Suprapubic skin (tissue), 4 donors: ENCODE data around the gene GPATCH3.

Experiments
- CTCF ChIP-seq, 2 donors: fragments of 200-600 bp in 1 of 2; fragments of 450-650 bp in 1 of 2; sonication (generic) in 1 of 2; IDR thresholded peaks; one replicate each; pipeline ENCODE4 v1.5.1; 2016 to 2019; ENCODE audit warnings: antibody characterized with exemption in 2 of 2, mild to moderate bottlenecking in 1 of 2, moderate library complexity in 1 of 2
- POLR2A ChIP-seq, 2 donors: fragments of 450-650 bp; IDR thresholded peaks; one replicate each; pipeline ENCODE4 v1.6.1; 2017; ENCODE audit warnings: antibody characterized with exemption in 2 of 2, mild to moderate bottlenecking in 2 of 2, moderate library complexity in 2 of 2
- POLR2AphosphoS5 ChIP-seq, 3 donors: sonication (generic); formaldehyde crosslinking; IDR thresholded peaks; one replicate each; pipeline ENCODE4 v1.6.1; 2017; ENCODE audit warnings: antibody characterized with exemption in 3 of 3

DNA sequence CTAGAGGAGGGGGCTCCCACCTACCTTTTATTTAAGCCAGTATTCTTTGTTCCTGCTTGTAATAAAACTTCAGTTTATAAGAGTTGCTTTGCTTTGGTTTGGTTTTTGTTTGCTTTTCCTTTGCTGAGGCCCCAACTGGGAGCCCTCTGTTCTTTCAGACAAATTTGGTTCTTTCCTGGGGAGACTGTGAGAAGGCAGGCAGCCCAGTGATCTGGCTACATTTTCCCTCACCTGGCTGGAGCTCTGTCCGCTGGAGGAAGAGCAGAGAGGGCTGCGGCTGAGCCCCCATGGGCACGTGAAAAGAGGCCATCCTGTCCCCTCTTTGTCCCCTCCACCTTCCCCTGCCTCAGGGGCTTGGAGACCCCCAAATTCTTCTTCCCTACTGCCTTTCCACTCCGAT is 44.6 kb downstream of the GPATCH3 start:
- TF ChIP-seq CTCF (IDR thresholded peaks at IDR 0.05) (no peak), POLR2A (IDR thresholded peaks at IDR 0.05) (no peak), POLR2AphosphoS5 (IDR thresholded peaks at IDR 0.05) (no peak)
